GM12874 (cell line): ENCODE data around the gene CRABP2.

ENCODE experiments used
- CTCF ChIP-seq: IDR thresholded peaks from 2 replicates; pipeline ENCODE4 v1.5.1; 2011; ENCODE audit warnings: low read depth, mild to moderate bottlenecking, control low read depth, low read length, moderate library complexity; ENCODE audit not compliant: insufficient read depth

Gene CRABP2

GRCh38 chr1:156656806-156657740 is 48.3 kb downstream of the CRABP2 start:
- peak; percentile 99 for TF ChIP-seq CTCF

GRCh38 chr1:156655904-156656516 is 49.4 kb downstream of the CRABP2 start:
- TF ChIP-seq CTCF: no peak

- TF ChIP-seq CTCF: no peak
These were observed 50.1 kb downstream of the CRABP2 start for GRCh38 chr1:156655151-156655903.

- TF ChIP-seq CTCF: no peak
These were observed 50.7 kb downstream of the CRABP2 start for GRCh38 chr1:156654700-156655099.

GRCh38 chr1:156652992-156653355 is 52.4 kb downstream of the CRABP2 start:
- TF ChIP-seq CTCF: no peak

GRCh38 chr1:156652131-156652991 is 53.0 kb downstream of the CRABP2 start:
- no peak for TF ChIP-seq CTCF
